GM21381 (cell line): ENCODE data around the gene FANCD2OS.
"Not testable (repeated sequence)": the region's sequence is repeated elsewhere in the genome, so short reads cannot be mapped to it uniquely, and the experiment has no call there.

Experiments used
- ATAC-seq: cut with Tn5 transposase; IDR thresholded peaks from one replicate; pipeline ENCODE4 v1.9.1; 2021; ENCODE audit warnings: mild to moderate bottlenecking, moderate library complexity; ENCODE audit not compliant: unreplicated experiment

FANCD2OS gene, protein sequence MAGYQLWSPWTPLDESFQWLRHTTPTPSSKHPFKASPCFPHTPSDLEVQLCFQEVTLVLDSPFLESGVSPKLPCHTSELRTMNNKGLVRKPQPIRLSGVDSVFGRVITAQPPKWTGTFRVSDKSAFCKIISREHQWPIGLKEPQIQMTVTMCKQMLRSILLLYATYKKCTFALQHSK

DNA sequence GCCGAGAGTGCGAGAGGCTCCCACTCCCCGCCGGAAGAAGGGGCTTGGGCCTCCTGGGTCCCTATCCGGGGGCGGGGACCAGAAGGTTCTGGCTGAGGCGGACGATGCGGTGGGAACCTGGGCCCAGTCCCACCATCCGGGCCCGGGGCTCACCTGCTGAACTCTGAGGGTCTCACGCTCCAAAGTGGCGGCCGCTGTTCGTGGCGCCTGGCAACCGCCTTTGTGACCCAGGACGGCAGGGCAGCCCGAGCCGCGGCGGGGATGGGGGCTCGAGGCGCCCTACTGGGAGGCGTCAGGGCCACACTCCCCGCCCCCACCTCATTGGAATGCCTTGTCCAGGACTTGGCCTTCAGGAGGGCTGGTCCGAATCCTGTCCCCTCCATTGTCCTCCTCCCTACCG, at the start of gene FANCD2OS:
TSS of gene FANCD2OS (minus strand) at position 165 of the 400 bp plus-strand sequence. CDS start 3,481 bp downstream, outside the sequence.
- no peak for ATAC-seq

GRCh38 chr3:10157031-10157430, 49.0 kb upstream of the FANCD2OS start:
- ATAC-seq = no peak

DNA sequence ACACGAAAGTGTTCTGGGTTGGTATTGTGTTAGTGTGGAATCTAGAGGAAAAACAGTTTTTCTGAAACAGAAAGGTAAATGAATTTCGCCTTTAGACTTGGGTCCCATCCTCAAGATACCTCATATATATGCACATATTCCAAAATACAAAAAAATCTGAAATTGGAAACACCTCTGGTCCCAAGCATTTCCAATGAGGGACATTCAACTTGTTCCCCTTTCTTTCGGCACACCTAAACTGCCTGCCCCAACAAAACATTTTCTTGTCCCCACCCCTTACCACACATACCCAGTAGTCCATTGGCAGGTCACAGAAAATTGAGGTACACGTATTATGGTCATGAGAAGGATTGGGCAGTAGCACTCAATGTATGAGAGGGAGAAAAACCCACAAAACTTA, 47.6 kb upstream of the FANCD2OS start:
- ATAC-seq = no peak

- no peak for ATAC-seq
Measured at GRCh38 chr3:10155123-10155472, 47.0 kb upstream of the FANCD2OS start.

DNA sequence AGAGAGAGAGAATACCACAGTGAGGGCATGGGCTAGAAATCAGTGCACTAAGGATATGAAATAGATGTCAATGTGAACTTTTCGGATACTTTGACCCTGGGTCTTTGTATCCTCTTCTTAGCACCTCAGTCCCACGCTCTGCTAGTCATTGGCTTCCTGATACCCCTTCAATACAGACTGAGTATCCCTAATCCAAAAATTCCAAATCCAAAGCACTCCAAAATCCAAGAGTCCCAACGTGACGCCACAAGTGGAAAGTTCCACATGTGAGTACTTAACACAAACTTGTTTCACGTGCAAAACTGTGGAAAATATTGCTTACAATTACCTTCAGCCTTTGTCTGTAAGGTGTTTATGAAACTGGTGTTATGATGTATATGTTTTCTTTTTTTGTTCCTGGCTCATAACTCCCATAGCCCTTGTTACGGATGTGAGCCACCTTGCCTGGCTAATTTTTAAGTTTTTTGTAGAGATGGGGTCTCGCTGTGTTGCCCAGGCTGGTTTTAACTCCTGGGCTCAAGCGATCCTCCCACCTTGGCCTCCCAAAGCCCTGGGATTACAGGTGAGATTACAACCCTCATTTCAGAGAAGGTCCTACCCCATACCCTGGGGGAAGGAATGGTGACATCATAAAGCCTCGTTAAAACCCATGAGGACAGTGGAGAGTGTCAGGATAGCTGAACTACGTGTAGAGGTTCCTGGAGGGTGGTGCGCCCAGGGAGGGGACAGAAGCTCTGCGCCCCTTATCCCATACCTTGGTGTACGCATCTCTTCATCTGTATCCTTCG, 46.5 kb upstream of the FANCD2OS start:
- ATAC-seq = no peak

- ATAC-seq = no peak
Measured at GRCh38 chr3:10150987-10151386, 42.9 kb upstream of the FANCD2OS start.

GRCh38 chr3:10149226-10149625, 41.2 kb upstream of the FANCD2OS start:
- ATAC-seq = no peak

DNA sequence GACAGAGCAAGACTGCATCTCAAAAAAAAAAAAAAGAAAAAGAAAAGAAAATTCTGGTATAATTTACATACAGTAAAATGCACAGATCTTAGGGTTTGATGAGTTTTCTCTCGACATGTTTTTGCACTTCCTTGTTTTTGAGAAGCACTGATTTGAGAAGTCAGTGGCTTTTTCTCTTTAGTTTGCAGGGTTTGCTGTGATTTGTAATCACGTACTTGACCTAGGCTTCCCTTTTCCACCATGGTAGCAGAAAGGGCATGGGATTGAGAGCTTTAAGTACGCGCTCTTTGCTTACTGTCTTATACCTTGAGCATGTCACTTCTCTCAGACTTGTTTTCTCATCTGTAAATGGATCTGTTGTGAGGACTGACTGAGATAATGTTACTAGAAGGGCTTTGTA, 37.6 kb upstream of the FANCD2OS start:
- ATAC-seq = no peak

- no peak for ATAC-seq
Measured at GRCh38 chr3:10142707-10143560, 34.9 kb upstream of the FANCD2OS start.

DNA sequence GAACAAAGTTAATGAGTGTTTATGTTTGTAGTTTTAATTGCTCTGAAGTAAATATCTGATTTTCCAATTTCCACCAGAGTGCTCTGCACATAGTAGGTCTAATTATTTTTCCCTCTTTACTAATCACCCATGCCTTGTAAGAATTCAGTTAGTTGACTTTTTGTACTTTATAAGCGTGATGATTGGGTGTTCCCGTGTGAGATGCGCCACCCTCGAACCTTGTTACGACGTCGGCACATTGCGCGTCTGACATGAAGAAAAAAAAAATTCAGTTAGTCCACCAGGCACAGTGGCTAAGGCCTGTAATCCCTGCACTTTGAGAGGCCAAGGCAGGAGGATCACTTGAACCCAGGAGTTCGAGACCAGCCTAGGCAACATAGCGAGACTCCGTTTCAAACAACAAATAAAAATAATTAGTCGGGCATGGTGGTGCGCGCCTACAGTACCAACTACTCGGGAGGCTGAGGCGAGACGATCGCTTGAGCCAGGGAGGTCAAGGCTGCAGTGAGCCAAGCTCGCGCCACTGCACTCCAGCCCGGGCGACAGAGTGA, 33.0 kb upstream of the FANCD2OS start:
- no peak for ATAC-seq

GRCh38 chr3:10137178-10137577, 29.1 kb upstream of the FANCD2OS start:
- no peak for ATAC-seq

DNA sequence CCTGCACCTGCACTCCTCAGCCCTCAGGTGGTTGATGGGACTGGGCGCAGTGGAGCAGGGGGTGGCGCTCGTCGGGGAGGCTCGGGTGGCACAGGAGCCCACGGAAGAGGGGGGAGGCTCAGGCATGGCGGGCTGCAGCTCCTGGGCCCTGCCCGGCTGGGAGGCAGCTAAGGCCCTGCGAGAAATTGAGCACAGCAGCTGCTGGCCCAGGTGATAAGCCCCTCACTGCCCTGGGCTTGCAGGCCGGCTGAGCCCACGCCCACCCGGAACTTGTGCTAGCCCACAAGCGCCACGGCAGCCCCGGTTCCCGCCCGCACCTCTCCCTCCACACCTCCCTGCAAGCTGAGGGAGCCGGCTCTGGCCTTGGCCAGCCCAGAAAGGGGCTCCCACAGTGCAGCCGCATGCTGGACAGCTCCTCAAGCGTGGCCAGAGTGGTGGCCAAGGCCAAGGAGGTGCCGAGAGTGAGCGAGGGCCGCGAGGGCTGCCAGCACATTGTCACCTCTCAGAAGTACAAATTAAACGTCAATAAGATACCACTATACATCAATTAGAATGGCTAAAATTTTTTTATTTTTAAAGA, 28.5 kb upstream of the FANCD2OS start:
- no peak for ATAC-seq

DNA sequence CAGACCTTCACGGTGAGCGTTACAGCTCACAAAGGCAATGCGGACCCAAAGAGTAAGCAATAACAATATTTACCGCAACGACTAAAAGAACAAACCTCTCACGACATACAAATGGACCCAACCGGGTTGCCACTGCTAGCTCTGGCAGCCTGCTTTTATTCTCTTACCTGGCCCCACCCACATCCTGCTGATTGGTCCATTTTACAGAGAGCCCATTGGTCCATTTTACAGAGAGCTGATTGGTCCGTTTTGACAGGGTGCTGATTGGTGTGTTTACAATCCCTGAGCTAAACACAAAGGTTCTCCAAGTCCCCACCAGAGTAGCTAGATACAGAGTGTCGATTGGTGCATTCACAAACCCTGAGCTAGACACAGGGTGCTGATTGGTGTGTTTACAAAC, 27.8 kb upstream of the FANCD2OS start:
- not testable (repeated sequence) for ATAC-seq

GRCh38 chr3:10122724-10123123, 14.7 kb upstream of the FANCD2OS start:
- ATAC-seq = no peak

GRCh38 chr3:10121064-10121463, 13.0 kb upstream of the FANCD2OS start:
- no peak for ATAC-seq

DNA sequence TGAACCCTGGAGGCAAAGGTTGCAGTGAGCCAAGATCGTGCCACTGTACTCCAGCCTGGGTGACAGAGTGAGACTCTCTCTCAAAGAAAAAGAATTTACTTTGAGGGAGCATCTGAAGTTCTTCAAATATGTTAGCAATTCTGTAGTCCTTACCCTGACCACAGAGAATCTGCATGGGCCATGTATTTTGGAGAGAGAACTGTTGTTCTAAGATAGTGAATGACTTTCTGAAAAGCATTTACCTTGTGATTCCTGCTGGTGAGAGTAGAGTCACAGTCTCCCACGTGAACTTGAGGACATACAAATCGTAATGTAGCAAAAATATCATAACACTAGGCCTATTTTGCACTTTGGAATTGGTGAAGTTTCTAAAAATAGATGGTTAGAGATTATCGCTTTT, 11.3 kb upstream of the FANCD2OS start:
- ATAC-seq = no peak

GRCh38 chr3:10116928-10117327, 8.9 kb upstream of the FANCD2OS start:
- ATAC-seq = no peak

DNA sequence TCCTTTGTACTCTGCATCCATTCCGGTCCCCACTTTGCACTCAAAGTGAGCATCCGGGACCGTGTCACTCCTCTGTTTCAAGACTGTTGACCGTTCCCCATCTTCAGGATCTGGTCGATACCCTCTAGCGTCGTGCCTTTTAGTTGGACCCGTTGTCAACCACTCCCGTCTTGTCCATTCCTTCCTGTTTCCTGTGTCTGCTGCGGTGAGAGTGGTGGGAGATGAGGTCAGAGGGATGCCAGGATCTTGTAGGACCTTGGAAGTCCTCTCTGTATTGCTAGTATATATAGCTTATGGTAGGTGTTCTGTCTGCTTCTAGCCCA, 8.0 kb upstream of the FANCD2OS start:
- ATAC-seq = no peak

- ATAC-seq = peak; percentile 94
Measured at GRCh38 chr3:10115326-10116137, 7.5 kb upstream of the FANCD2OS start, which contains the start of gene BRK1. Gene BRK1 (plus strand): TSS chr3:10115675. CDS start chr3:10115702, 27 bp downstream.

GRCh38 chr3:10106919-10107318, 1.1 kb downstream of the FANCD2OS start:
- no peak for ATAC-seq
